HL-60 (cell line): ENCODE measurements around the gene ITGB1BP2.

Experiments
- GABPA ChIP-seq: IDR thresholded peaks from 2 replicates; pipeline ENCODE4 v1.6.1; 2012; ENCODE audit warnings: low read depth
- POLR2AphosphoS5 ChIP-seq: IDR thresholded peaks from 2 replicates; pipeline ENCODE4 v1.6.1; 2012; ENCODE audit warnings: low read depth
- SPI1 ChIP-seq: IDR thresholded peaks from 2 replicates; pipeline ENCODE4 v1.6.1; 2012; ENCODE audit warnings: low read depth, mild to moderate bottlenecking, borderline replicate concordance
- TF ChIP-seq, protein P1 (sequence below): IDR thresholded peaks from one replicate; pipeline ENCODE4 v1.5.1; 2011; ENCODE audit warnings: low read length, control low read depth, inconsistent platforms; ENCODE audit not compliant: insufficient read depth
- TF ChIP-seq, protein P2 (sequence below): IDR thresholded peaks from 2 replicates; pipeline ENCODE4 v1.6.1; 2012; ENCODE audit warnings: low read depth; ENCODE audit not compliant: insufficient replicate concordance

GRCh38 chrX:71256051-71256450, 45.5 kb upstream of the ITGB1BP2 start:
- TF ChIP-seq, protein P1, sequence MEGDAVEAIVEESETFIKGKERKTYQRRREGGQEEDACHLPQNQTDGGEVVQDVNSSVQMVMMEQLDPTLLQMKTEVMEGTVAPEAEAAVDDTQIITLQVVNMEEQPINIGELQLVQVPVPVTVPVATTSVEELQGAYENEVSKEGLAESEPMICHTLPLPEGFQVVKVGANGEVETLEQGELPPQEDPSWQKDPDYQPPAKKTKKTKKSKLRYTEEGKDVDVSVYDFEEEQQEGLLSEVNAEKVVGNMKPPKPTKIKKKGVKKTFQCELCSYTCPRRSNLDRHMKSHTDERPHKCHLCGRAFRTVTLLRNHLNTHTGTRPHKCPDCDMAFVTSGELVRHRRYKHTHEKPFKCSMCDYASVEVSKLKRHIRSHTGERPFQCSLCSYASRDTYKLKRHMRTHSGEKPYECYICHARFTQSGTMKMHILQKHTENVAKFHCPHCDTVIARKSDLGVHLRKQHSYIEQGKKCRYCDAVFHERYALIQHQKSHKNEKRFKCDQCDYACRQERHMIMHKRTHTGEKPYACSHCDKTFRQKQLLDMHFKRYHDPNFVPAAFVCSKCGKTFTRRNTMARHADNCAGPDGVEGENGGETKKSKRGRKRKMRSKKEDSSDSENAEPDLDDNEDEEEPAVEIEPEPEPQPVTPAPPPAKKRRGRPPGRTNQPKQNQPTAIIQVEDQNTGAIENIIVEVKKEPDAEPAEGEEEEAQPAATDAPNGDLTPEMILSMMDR: no peak
- TF ChIP-seq, protein P2, sequence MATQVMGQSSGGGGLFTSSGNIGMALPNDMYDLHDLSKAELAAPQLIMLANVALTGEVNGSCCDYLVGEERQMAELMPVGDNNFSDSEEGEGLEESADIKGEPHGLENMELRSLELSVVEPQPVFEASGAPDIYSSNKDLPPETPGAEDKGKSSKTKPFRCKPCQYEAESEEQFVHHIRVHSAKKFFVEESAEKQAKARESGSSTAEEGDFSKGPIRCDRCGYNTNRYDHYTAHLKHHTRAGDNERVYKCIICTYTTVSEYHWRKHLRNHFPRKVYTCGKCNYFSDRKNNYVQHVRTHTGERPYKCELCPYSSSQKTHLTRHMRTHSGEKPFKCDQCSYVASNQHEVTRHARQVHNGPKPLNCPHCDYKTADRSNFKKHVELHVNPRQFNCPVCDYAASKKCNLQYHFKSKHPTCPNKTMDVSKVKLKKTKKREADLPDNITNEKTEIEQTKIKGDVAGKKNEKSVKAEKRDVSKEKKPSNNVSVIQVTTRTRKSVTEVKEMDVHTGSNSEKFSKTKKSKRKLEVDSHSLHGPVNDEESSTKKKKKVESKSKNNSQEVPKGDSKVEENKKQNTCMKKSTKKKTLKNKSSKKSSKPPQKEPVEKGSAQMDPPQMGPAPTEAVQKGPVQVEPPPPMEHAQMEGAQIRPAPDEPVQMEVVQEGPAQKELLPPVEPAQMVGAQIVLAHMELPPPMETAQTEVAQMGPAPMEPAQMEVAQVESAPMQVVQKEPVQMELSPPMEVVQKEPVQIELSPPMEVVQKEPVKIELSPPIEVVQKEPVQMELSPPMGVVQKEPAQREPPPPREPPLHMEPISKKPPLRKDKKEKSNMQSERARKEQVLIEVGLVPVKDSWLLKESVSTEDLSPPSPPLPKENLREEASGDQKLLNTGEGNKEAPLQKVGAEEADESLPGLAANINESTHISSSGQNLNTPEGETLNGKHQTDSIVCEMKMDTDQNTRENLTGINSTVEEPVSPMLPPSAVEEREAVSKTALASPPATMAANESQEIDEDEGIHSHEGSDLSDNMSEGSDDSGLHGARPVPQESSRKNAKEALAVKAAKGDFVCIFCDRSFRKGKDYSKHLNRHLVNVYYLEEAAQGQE: no peak
- TF ChIP-seq POLR2AphosphoS5: no peak
- TF ChIP-seq SPI1: no peak
- no peak for TF ChIP-seq GABPA
